ENCODE measurements around the gene UBASH3A.

DNA sequence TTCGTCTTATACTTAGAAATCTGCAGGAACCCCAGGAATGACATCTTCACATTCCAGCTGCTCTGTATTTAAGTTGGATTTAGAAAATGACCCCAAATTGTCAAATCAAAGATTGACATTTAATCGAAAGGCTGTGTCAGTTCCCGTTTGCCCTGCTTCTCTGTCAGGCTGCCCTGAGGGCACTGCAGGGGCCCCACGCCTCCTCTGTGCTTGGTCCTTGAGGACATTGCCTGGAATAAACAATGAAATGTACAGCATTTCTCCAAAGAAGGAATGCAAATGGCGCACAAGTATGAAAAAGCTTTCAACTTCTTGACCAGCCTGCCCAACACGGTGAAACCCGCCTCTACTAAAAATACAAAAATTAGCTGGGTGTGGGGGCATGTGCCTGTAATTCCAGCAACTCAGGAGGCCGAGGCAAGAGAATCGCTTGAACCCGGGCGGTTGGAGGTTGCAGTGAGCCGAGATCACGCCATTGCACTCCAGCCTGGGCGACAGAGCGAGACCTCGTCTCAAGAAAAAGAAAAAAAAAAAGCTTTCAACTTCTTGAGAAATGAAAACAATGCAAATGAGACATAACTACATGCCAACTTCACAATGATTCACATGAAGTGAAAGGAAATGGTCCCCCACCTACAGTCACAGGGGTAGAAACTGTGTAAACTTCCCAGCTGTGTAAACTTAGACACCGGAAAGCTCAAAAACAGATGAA lies 10.8 kb upstream of the UBASH3A start:
- TF ChIP-seq, protein P1, sequence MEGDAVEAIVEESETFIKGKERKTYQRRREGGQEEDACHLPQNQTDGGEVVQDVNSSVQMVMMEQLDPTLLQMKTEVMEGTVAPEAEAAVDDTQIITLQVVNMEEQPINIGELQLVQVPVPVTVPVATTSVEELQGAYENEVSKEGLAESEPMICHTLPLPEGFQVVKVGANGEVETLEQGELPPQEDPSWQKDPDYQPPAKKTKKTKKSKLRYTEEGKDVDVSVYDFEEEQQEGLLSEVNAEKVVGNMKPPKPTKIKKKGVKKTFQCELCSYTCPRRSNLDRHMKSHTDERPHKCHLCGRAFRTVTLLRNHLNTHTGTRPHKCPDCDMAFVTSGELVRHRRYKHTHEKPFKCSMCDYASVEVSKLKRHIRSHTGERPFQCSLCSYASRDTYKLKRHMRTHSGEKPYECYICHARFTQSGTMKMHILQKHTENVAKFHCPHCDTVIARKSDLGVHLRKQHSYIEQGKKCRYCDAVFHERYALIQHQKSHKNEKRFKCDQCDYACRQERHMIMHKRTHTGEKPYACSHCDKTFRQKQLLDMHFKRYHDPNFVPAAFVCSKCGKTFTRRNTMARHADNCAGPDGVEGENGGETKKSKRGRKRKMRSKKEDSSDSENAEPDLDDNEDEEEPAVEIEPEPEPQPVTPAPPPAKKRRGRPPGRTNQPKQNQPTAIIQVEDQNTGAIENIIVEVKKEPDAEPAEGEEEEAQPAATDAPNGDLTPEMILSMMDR (conservative IDR thresholded peaks at IDR 0.05; ENCODE audit: low read length): no peak
- no peak for TF ChIP-seq EZH2phosphoT487 (IDR thresholded peaks at IDR 0.05; ENCODE audit: borderline replicate concordance, low read depth, low read length)
